Adrenal gland (tissue), 12 donors: Measurements from ENCODE around the gene ERGIC3. TPM values are rescaled to one million over a fixed set of nuclear protein-coding genes. Genes with fewer than 3 reads are reported as not detected.

Experiments
- DNase-seq, 7 donors: peaks; one replicate each; pipeline ENCODE4 v3.0.0-alpha.2; 2019 to 2020
- H3K27ac ChIP-seq, 5 donors: fragments of 200-600 bp; sonication (generic) in 4 of 5; 1 replicate in 3 of 5; 2 replicates in 2 of 5; pipeline versions ENCODE4 v1.5.1 to v1.8.0; 2016 to 2020; ENCODE audit warnings: mild to moderate bottlenecking in 1 of 5
- H3K27me3 ChIP-seq: fragments of 200-600 bp; 2 replicates; pipeline ENCODE4 v1.8.0; 2021
- H3K36me3 ChIP-seq, 2 donors: fragments of 200-600 bp; replicated peaks in 1 of 2; 1 replicate in 1 of 2; 2 replicates in 1 of 2; pipeline versions ENCODE4 v1.5.1 to v1.8.0; 2018 to 2022
- H3K4me1 ChIP-seq, 2 donors: fragments of 200-600 bp; replicated peaks in 1 of 2; 1 replicate in 1 of 2; 2 replicates in 1 of 2; pipeline versions ENCODE4 v1.5.1 to v1.8.0; 2018 to 2021
- H3K4me3 ChIP-seq, 4 donors: fragments of 200-600 bp; sonication (generic) in 3 of 4; one replicate each; pipeline ENCODE4 v1.5.1; 2016 to 2018
- H3K9me3 ChIP-seq, 3 donors: fragments of 200-600 bp; sonication (generic) in 1 of 3; replicated peaks in 1 of 3; 1 replicate in 2 of 3; 2 replicates in 1 of 3; pipeline versions ENCODE4 v1.5.1 to v1.8.0; 2016 to 2021
- CTCF ChIP-seq, 6 experiments: fragments of 450-650 bp in 4 of 6; fragments of 200-600 bp in 2 of 6; sonication (generic) in 1 of 6; IDR thresholded peaks; 1 replicate in 5 of 6; 2 replicates in 1 of 6; pipeline versions ENCODE4 v1.5.1 to v1.8.0; 2016 to 2021; ENCODE audit warnings: antibody characterized with exemption in 6 of 6, mild to moderate bottlenecking in 2 of 6, moderate library complexity in 1 of 6
- POLR2A ChIP-seq, 2 donors: fragments of 450-650 bp; IDR thresholded peaks; one replicate each; pipeline ENCODE4 v1.6.1; 2017; ENCODE audit warnings: antibody characterized with exemption in 2 of 2, mild to moderate bottlenecking in 2 of 2, moderate library complexity in 1 of 2
- WGBS, 4 donors: extraction: QIAGEN DNeasy Blood & Tissue Kit in 2 of 4; methylation state at CpG; one replicate each; pipeline versions ENCODE4 v1.1.5 to v1.1.7; 2013 to 2017; 5-methylcytosine and 5-hydroxymethylcytosine counted together
- intact Hi-C, 2 donors: fragments of 100-400 bp; cut with DNase I; formaldehyde crosslinking; loops; one replicate each; pipeline versions ENCODE4 v1.14.1 to v1.15.0; 2022 to 2023
- polyA plus RNA-seq, 3 donors: library from polyadenylated mRNA; stranded (reverse); fragments of 200-250 nt in 2 of 3; fragments of 350-450 nt in 1 of 3; fragmentation: Illumina TruSeq in 1 of 3; extraction: RNeasy Lipid Tissue Mini Kit (QIAGEN cat#74804) in 1 of 3; gene quantifications; one replicate each; pipeline ENCODE4 v1.2.3, GENCODE V29; 2013 to 2014
- total RNA-seq, 9 donors: library from RNA; depleted of rRNA in 4 of 9; stranded (reverse); fragments of >200 nt in 4 of 9; fragments of 120-200 nt in 1 of 9; fragmentation: NEBNext Ultra II Directional in 1 of 9; extraction: Animal tissue kit (Norgen Biotek cat#: 25700) in 1 of 9; gene quantifications; one replicate each; pipeline versions ENCODE4 v1.1.0 to v1.2.4, GENCODE V29; 2013 to 2023
- donor health status: healthy with polysubstance abuse.
- donor health status: Bipolar disorder and iron deficiency.
- donor health status: DM: yes; HTN: yes; CAD: no.
- donor health status: DM: no; HTN: no; CAD: no.
- donor health status: DM: no; HTN: no; CAD: no.
- donor health status: DM: yes; HTN: yes; CAD: no.

The ERGIC3 gene
- total and polyA plus RNA-seq, 12 donors: 217 to 386 (median 271) TPM

GRCh38 chr20:35527122-35527769 lies 14.6 kb upstream of the ERGIC3 start:
- H3K9me3 ChIP-seq: no peaks in the 10 kb centered on the region
- H3K27me3 ChIP-seq: no peaks in the 10 kb centered on the region
- H3K27ac ChIP-seq: no peak overlapping the region
- no peak for DNase-seq
- no peaks in the 10 kb centered on the region for H3K4me1 ChIP-seq
- no peak for TF ChIP-seq POLR2A (IDR thresholded peaks at IDR 0.05)
- TF ChIP-seq CTCF (IDR thresholded peaks at IDR 0.05): no peak
- H3K4me3 ChIP-seq: no peak overlapping the region
- WGBS, 4 donors: 83 to 89% (median 87%) methylated on average over 9 to 12 of the region's 12 CpGs
- intact Hi-C loops: no loop called here
- no peaks in the 10 kb centered on the region for H3K36me3 ChIP-seq

- 90 to 98% (median 96%) methylated on average over 2 of the region's 2 CpGs for WGBS, 4 donors
- H3K9me3 ChIP-seq: no peaks in the 10 kb centered on the region
- H3K27me3 ChIP-seq: no peaks in the 10 kb centered on the region
- no peaks in the 10 kb centered on the region for H3K36me3 ChIP-seq
- no peak within 1 kb of the TSS for H3K4me3 ChIP-seq
- no peak within 1 kb of the TSS for H3K27ac ChIP-seq
- H3K4me1 ChIP-seq: no peaks in the 10 kb centered on the region
- intact Hi-C loops: no loop called here
- TF ChIP-seq POLR2A (IDR thresholded peaks at IDR 0.05) (no peak), CTCF (IDR thresholded peaks at IDR 0.05) (no peak)
- no peak for DNase-seq
Measured at GRCh38 chr20:35529552-35529951, 12.3 kb upstream of the ERGIC3 start, which contains the start of gene C20orf173. Gene C20orf173, minus strand, starts transcription at chr20:35529652. Its CDS starts 279 bp downstream, at chr20:35529373.

GRCh38 chr20:35539756-35540212 lies 2.1 kb upstream of the ERGIC3 start:
- Histone ChIP-seq H3K36me3 (peaks cover 0 to 12% of the 10 kb centered on the region in 2 donors), H3K4me3 (no peak overlapping the region), H3K9me3 (no peaks in the 10 kb centered on the region), H3K27me3 (no peaks in the 10 kb centered on the region), H3K27ac (no peak overlapping the region), H3K4me1 (peaks cover 0 to 16% of the 10 kb centered on the region in 2 donors)
- DNase-seq: peak in 2 of 7 donors; percentile 24 to 66
- 56 to 66% (median 63%) methylated on average over 11 of the region's 11 CpGs for WGBS, 4 donors
- intact Hi-C loops: no loop called here
- no peak for TF ChIP-seq CTCF (IDR thresholded peaks at IDR 0.05)
- no peak for TF ChIP-seq POLR2A (IDR thresholded peaks at IDR 0.05)

GRCh38 chr20:35541118-35541782 lies 628 bp upstream of the ERGIC3 start:
- intact Hi-C loops: no loop called here
- peaks cover 0 to 12% of the 10 kb centered on the region in 2 donors for H3K36me3 ChIP-seq
- 29 to 37% (median 34%) methylated on average over 12 to 13 of the region's 13 CpGs for WGBS, 4 donors

More at GRCh38 chr20:35541118-35541782, 628 bp upstream of the ERGIC3 start:
- Histone ChIP-seq H3K27ac (no peak overlapping the region), H3K9me3 (no peaks in the 10 kb centered on the region), H3K27me3 (no peaks in the 10 kb centered on the region), H3K4me1 (peaks cover 0 to 16% of the 10 kb centered on the region in 2 donors), H3K4me3 (peak overlapping the region in 1 of 4 donors; percentile 93)
- TF ChIP-seq POLR2A (IDR thresholded peaks at IDR 0.05): no peak
- no peak for TF ChIP-seq CTCF (IDR thresholded peaks at IDR 0.05)
- no peak for DNase-seq
